Right lobe of liver (tissue), 6 donors: ENCODE data around the gene IPPK. TPM values are rescaled to one million over a fixed set of nuclear protein-coding genes. Genes with fewer than 3 reads are reported as not detected.

Experiments
- ATAC-seq, 4 donors: fragments of 200-7000 bp; cut with Tn5 transposase; one replicate each; pipeline ENCODE4 v1.9.1; 2020; ENCODE audit warnings: mild to moderate bottlenecking in 4 of 4, moderate library complexity in 4 of 4
- DNase-seq, 3 donors: peaks; one replicate each; pipeline ENCODE4 v3.0.0-alpha.2; 2020
- H3K27ac ChIP-seq, 3 donors: fragments of 200-600 bp; one replicate each; pipeline ENCODE4 v1.8.0; 2022
- H3K27me3 ChIP-seq, 2 donors: fragments of 200-600 bp; one replicate each; pipeline ENCODE4 v1.8.0; 2022
- H3K36me3 ChIP-seq, 4 donors: fragments of 200-600 bp; sonication (generic) in 1 of 4; one replicate each; pipeline versions ENCODE4 v1.5.1 to v1.8.0; 2017 to 2022; ENCODE audit warnings: control low read depth in 1 of 4
- H3K4me1 ChIP-seq, 4 donors: fragments of 200-600 bp; sonication (generic) in 1 of 4; one replicate each; pipeline versions ENCODE4 v1.5.1 to v1.8.0; 2017 to 2022; ENCODE audit warnings: control low read depth in 1 of 4
- H3K4me3 ChIP-seq, 3 donors: fragments of 200-600 bp; one replicate each; pipeline ENCODE4 v1.8.0; 2022
- H3K9me3 ChIP-seq, 4 donors: fragments of 200-600 bp; sonication (generic) in 1 of 4; one replicate each; pipeline versions ENCODE4 v1.5.1 to v1.8.0; 2017 to 2022; ENCODE audit warnings: control low read depth in 1 of 4
- POLR2A ChIP-seq: fragments of 450-650 bp; IDR thresholded peaks from one replicate; pipeline ENCODE4 v1.6.1; 2017; ENCODE audit warnings: antibody characterized with exemption, mild to moderate bottlenecking
- WGBS: methylation state at CpG from one replicate; pipeline ENCODE4 v1.1.6; 2018; ENCODE audit warnings: low coverage, low lambda C conversion rate; ENCODE audit not compliant: insufficient coverage; ENCODE audit errors: missing lambda C conversion rate; 5-methylcytosine and 5-hydroxymethylcytosine counted together
- intact Hi-C, 2 donors: fragments of 100-400 bp; cut with DNase I; formaldehyde crosslinking; loops; one replicate each; pipeline versions ENCODE4 v1.11.2 to v1.14.1; 2022
- total RNA-seq, 6 experiments: library from RNA; depleted of rRNA in 2 of 6; stranded (reverse); fragments of >200 nt in 2 of 6; fragmentation: NEBNext Ultra II Directional in 3 of 6; extraction: Animal tissue kit (Norgen Biotek cat#: 25700) in 3 of 6; gene quantifications; one replicate each; pipeline versions ENCODE4 v1.1.0 to v1.2.4, GENCODE V29; 2016 to 2023
- TF ChIP-seq, protein P1 (sequence below), 4 donors: fragments of 200-600 bp in 3 of 4; fragments of 450-650 bp in 1 of 4; IDR thresholded peaks; one replicate each; pipeline versions ENCODE4 v1.5.1 to v1.8.0; 2016 to 2022; ENCODE audit warnings: antibody characterized with exemption in 4 of 4, mild to moderate bottlenecking in 2 of 4
- donor health status: DM: no; HTN: yes; CAD: no.
- donor health status: DM: no; HTN: no; CAD: no.
- donor health status: DM: no; HTN: no; CAD: no.
- donor health status: DM: no; HTN: yes; CAD: no.
- donor health status: DM: no; HTN: yes; CAD: no.

Gene IPPK
- total RNA-seq, 6 experiments from 2014 or later = 2.4 to 4.9 (median 3.7) TPM

DNA sequence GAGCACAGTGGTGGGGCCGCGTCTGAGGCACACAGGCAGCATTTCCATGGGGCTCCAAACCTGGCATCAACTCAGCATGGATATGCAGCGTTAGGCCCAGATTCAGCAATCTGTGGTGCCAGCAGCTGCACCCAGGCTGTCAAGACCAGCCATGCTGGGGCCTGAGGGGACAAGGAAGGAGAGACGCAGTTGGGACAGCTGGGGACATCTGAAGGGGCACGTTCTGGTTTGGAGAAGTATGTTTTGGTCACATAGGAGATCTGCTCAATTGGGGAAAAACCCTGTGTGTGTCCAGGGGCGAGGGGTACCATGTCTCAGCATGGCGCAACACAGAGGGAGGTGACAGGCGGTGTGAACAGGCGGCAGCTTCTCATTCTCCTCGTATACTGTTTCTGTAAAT lies 67.5 kb downstream of the IPPK start:
- Histone ChIP-seq H3K9me3 (no peaks in the 10 kb centered on the region), H3K27me3 (no peaks in the 10 kb centered on the region), H3K27ac (no peak overlapping the region), H3K4me3 (no peak overlapping the region), H3K36me3 (no peaks in the 10 kb centered on the region), H3K4me1 (peaks cover 0 to 6% (median 0%) of the 10 kb centered on the region in 4 donors)
- ATAC-seq (peak in 1 of 4 donors; percentile 12), DNase-seq (no peak)
- 94% methylated on average over 5 of the region's 10 CpGs for WGBS
- no peak for TF ChIP-seq POLR2A
- TF ChIP-seq, protein P1, sequence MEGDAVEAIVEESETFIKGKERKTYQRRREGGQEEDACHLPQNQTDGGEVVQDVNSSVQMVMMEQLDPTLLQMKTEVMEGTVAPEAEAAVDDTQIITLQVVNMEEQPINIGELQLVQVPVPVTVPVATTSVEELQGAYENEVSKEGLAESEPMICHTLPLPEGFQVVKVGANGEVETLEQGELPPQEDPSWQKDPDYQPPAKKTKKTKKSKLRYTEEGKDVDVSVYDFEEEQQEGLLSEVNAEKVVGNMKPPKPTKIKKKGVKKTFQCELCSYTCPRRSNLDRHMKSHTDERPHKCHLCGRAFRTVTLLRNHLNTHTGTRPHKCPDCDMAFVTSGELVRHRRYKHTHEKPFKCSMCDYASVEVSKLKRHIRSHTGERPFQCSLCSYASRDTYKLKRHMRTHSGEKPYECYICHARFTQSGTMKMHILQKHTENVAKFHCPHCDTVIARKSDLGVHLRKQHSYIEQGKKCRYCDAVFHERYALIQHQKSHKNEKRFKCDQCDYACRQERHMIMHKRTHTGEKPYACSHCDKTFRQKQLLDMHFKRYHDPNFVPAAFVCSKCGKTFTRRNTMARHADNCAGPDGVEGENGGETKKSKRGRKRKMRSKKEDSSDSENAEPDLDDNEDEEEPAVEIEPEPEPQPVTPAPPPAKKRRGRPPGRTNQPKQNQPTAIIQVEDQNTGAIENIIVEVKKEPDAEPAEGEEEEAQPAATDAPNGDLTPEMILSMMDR (IDR thresholded peaks at IDR 0.05) = no peak
- intact Hi-C loops = no loop called here

DNA sequence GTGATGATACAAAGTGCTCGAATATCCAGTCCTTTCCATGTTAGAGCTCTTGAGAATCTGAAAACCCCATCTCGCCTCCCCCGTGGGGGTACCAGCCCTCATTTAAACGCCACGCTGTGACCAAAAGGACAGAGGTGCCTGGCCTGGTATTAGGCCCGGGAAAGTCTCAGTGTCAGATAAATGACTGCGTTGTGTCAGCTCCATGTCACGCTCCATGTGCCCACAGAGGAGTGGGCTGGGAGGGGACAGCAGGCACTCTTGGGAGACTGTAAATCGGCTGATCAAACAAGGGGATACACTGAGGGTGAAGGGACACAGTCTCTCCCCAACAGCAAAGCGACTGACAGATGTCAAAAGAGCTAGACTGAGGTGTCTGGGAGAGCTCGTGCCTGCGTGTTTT lies 68.5 kb downstream of the IPPK start:
- DNase-seq (no peak), ATAC-seq (no peak)
- TF ChIP-seq POLR2A = no peak
- TF ChIP-seq, protein P1 (IDR thresholded peaks at IDR 0.05) = no peak
- Histone ChIP-seq H3K4me1 (peaks cover 0 to 4% (median 0%) of the 10 kb centered on the region in 4 donors), H3K27ac (no peak overlapping the region), H3K36me3 (no peaks in the 10 kb centered on the region), H3K9me3 (no peaks in the 10 kb centered on the region), H3K4me3 (no peak overlapping the region), H3K27me3 (no peaks in the 10 kb centered on the region)
- intact Hi-C loops = no loop called here
- WGBS = 93% methylated on average over 11 of the region's 12 CpGs

DNA sequence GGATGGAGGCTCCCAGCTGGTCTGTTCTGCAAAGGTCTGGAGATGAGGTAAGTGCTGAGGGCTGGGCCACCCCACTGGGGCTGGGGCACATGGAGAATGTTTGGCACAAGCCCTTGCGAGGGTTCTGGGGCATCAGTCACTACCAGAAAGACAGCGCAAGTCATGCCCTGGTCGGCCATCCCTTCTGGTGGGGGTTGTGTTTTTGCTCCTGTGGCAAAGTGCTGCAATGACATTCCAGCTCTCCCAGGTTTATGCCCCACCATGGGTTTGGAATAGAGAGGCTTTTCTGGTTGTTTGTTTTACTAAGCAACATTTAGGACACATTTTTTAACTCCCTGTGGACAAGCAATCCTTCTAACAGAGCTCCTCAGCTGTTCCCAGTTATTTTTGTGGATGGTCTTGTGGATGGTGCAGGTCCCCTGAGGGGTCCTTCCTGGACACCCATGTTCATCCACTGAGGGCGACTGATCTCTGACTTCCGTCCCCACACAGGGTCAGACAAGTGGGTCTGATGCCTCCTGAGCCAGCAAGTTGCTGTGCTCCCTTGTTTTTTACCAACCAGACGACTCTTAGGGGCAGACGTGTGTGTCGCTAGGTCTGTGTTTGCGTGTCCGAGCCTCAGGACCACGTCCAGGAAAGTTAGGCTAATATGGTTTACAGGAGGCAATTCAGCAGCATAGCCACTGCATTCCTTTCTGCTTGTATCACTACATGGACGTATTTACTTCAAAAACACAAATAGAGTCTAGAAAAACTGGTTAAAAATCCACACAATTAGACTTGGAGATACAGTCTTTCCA lies 69.3 kb downstream of the IPPK start:
- Histone ChIP-seq H3K27me3 (no peaks in the 10 kb centered on the region), H3K27ac (no peak overlapping the region), H3K4me3 (no peak overlapping the region), H3K4me1 (peaks cover 0 to 4% (median 0%) of the 10 kb centered on the region in 4 donors), H3K9me3 (no peaks in the 10 kb centered on the region), H3K36me3 (no peaks in the 10 kb centered on the region)
- ATAC-seq (peak in 1 of 4 donors; percentile 34), DNase-seq (no peak)
- 82% methylated on average over 8 of the region's 12 CpGs for WGBS
- TF ChIP-seq, protein P1 (IDR thresholded peaks at IDR 0.05) = no peak
- TF ChIP-seq POLR2A = no peak
- intact Hi-C loops = no loop called here

DNA sequence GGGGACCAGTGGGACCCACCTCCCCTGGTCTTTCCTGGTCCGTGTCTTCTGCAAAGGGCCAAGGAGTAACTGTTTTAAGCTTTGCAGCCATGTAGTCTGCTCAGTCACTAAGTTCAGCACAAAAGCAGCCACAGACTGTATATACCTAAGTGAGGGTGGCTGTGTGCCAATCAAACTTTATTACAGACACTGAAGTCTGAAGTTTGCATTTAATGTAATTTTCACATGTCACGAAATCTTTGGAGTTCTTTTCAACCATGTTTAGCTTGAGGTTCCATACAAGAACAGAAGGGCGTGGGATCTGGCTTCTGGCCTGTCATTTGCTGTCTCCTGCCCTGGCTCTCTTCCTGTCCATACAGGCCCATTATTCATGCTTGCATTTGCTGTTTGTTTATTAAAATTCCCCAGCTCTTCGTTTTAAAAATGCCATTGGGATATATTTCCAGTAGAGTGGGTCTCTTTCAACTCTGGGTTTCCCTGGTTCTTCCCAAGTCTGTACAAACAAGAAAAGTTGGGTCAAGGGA lies 69.9 kb downstream of the IPPK start:
- H3K27ac ChIP-seq = no peak overlapping the region
- no peak overlapping the region for H3K4me3 ChIP-seq
- peaks cover 0 to 4% (median 0%) of the 10 kb centered on the region in 4 donors for H3K4me1 ChIP-seq
- intact Hi-C loops = no loop called here
- no peak for ATAC-seq
- DNase-seq = no peak
- TF ChIP-seq, protein P1 (IDR thresholded peaks at IDR 0.05) = no peak
- no peak for TF ChIP-seq POLR2A
- H3K36me3 ChIP-seq = no peaks in the 10 kb centered on the region
- no peaks in the 10 kb centered on the region for H3K27me3 ChIP-seq
- 66% methylated on average over 3 of the region's 4 CpGs for WGBS
- no peaks in the 10 kb centered on the region for H3K9me3 ChIP-seq
